MM.1S (cell line): ENCODE measurements around the gene ERFL.
A peak's percentile ranks its signal among the peaks of the same experiment; 100 is the strongest.

ENCODE experiments used
- DNase-seq: peaks from one replicate; pipeline ENCODE4 v3.0.0-alpha.2; 2015
- H2AFZ ChIP-seq: fragments of 300-600 bp; sonication (generic); 2 replicates; pipeline ENCODE4 v1.6.0; 2016; ENCODE audit warnings: antibody characterized with exemption, low read length
- H3F3A ChIP-seq: fragments of 300-600 bp; sonication (generic); 2 replicates; pipeline ENCODE4 v1.6.1; 2016; ENCODE audit warnings: mild to moderate bottlenecking, antibody characterized with exemption, low read length, moderate library complexity, mixed read lengths; ENCODE audit not compliant: insufficient read depth
- H3K27ac ChIP-seq: fragments of 300-600 bp; sonication (generic); 2 replicates; pipeline ENCODE4 v1.5.1; 2016; ENCODE audit warnings: mild to moderate bottlenecking, low read length
- H3K27me3 ChIP-seq: fragments of 300-600 bp; sonication (generic); replicated peaks from 2 replicates; pipeline ENCODE4 v1.6.0; 2016; ENCODE audit warnings: low read length; ENCODE audit not compliant: insufficient read depth
- H3K36me3 ChIP-seq: fragments of 300-600 bp; sonication (generic); replicated peaks from 2 replicates; pipeline ENCODE4 v1.6.1; 2016; ENCODE audit warnings: mild to moderate bottlenecking, low read length, mixed read lengths; ENCODE audit not compliant: insufficient read depth
- H3K4me1 ChIP-seq: fragments of 300-600 bp; sonication (generic); 2 replicates; pipeline ENCODE4 v1.6.1; 2016; ENCODE audit warnings: low read length, mixed read lengths
- H3K4me2 ChIP-seq: fragments of 300-600 bp; sonication (generic); 2 replicates; pipeline ENCODE4 v1.6.0; 2016; ENCODE audit warnings: low read depth, low read length
- H3K4me3 ChIP-seq: fragments of 300-600 bp; sonication (generic); 2 replicates; pipeline ENCODE4 v1.5.1; 2016; ENCODE audit warnings: low read length, mixed read lengths
- H3K79me2 ChIP-seq: fragments of 300-600 bp; sonication (generic); 2 replicates; pipeline ENCODE4 v1.6.1; 2016; ENCODE audit warnings: mixed run types, low read length, mixed read lengths
- H3K9ac ChIP-seq: fragments of 300-600 bp; sonication (generic); 2 replicates; pipeline ENCODE4 v1.6.1; 2016; ENCODE audit warnings: low read length, mixed read lengths
- H3K9me2 ChIP-seq: fragments of 300-600 bp; sonication (generic); replicated peaks from 2 replicates; pipeline ENCODE4 v1.6.1; 2016; ENCODE audit warnings: mild to moderate bottlenecking, low read length, mixed read lengths; ENCODE audit not compliant: insufficient read depth
- H3K9me3 ChIP-seq: fragments of 300-600 bp; sonication (generic); replicated peaks from 2 replicates; pipeline ENCODE4 v1.6.1; 2016; ENCODE audit warnings: mild to moderate bottlenecking, low read length, mixed read lengths; ENCODE audit not compliant: insufficient read depth
- H4K20me1 ChIP-seq: fragments of 300-600 bp; sonication (generic); 2 replicates; pipeline ENCODE4 v1.6.1; 2016; ENCODE audit warnings: mild to moderate bottlenecking, low read length, moderate library complexity, mixed read lengths; ENCODE audit not compliant: insufficient read depth
- EZH2 ChIP-seq: fragments of 300-600 bp; sonication (generic); optimal IDR thresholded peaks from 2 replicates; pipeline ENCODE3; 2017; ENCODE audit warnings: low read depth, mild to moderate bottlenecking, antibody characterized with exemption, low read length, mixed read lengths
- EZH2phosphoT487 ChIP-seq: fragments of 300-600 bp; sonication (generic); IDR thresholded peaks from 2 replicates; pipeline ENCODE4 v1.6.1; 2018; ENCODE audit warnings: antibody characterized with exemption, low read length
- TF ChIP-seq, protein P1 (sequence below): fragments of 300-600 bp; sonication (generic); IDR thresholded peaks from 2 replicates; pipeline ENCODE4 v1.5.1; 2016; ENCODE audit warnings: antibody characterized with exemption, low read length, mixed read lengths

ERFL gene

DNA sequence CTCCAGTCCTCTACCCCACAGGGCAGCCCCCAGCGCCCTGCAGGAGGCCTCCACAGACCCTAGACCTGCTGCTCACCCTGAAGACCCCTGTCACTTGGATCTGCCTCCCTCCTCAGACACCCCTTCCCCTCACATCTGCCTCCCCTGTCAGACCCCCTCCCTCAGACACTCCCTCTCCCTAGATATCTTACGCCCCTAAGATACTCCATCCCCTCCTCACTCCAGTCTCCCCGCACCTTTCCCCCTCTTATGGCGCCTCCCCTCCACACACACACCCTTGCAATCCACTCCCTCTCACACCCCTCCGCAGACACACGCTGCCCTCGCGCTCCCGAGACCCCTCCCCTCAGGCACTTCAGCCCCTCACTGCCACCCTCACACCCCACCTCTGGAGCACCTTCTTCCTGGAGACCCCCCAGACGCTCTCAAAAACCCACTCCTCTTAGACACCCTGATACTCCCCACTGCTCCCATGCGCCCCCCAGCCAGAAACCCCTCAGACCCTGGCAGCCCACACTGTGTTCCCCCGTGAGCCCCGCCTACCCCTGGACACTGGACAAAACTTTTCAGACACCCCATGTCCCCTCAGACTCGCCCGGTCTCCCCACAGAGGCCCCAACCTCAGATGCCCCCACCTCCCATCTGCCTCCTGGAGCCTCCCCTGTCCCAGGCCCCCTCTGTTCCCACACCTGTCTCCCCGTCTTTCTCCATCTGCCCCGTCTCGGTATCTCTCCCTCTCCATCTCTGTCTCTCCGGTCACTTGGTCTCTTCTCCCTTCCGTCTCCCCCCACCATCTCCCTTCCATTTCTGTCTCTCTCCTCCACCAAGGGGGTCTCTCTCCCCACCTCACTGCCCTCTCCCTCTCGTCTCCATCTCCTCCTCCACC is 14.5 kb downstream of the ERFL start:
- H2AFZ ChIP-seq, result no peak overlapping the region
- H3K4me2 ChIP-seq, result no peak overlapping the region
- no peaks in the 10 kb centered on the region for H3F3A ChIP-seq
- H3K4me1 ChIP-seq, result no peaks in the 10 kb centered on the region
- H3K4me3 ChIP-seq, result no peak overlapping the region
- H3K9me3 ChIP-seq, result no peaks in the 10 kb centered on the region
- H3K9me2 ChIP-seq, result no peaks in the 10 kb centered on the region
- H3K36me3 ChIP-seq, result no peaks in the 10 kb centered on the region
- H3K27ac ChIP-seq, result no peak overlapping the region
- no peak for DNase-seq
- H3K9ac ChIP-seq, result no peak overlapping the region
- peaks cover 64% of the 10 kb centered on the region for H3K27me3 ChIP-seq
- no peaks in the 10 kb centered on the region for H4K20me1 ChIP-seq
- H3K79me2 ChIP-seq, result no peaks in the 10 kb centered on the region
- no peak for TF ChIP-seq EZH2
- TF ChIP-seq, protein P1, sequence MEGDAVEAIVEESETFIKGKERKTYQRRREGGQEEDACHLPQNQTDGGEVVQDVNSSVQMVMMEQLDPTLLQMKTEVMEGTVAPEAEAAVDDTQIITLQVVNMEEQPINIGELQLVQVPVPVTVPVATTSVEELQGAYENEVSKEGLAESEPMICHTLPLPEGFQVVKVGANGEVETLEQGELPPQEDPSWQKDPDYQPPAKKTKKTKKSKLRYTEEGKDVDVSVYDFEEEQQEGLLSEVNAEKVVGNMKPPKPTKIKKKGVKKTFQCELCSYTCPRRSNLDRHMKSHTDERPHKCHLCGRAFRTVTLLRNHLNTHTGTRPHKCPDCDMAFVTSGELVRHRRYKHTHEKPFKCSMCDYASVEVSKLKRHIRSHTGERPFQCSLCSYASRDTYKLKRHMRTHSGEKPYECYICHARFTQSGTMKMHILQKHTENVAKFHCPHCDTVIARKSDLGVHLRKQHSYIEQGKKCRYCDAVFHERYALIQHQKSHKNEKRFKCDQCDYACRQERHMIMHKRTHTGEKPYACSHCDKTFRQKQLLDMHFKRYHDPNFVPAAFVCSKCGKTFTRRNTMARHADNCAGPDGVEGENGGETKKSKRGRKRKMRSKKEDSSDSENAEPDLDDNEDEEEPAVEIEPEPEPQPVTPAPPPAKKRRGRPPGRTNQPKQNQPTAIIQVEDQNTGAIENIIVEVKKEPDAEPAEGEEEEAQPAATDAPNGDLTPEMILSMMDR, result no peak
- no peak for TF ChIP-seq EZH2phosphoT487

DNA sequence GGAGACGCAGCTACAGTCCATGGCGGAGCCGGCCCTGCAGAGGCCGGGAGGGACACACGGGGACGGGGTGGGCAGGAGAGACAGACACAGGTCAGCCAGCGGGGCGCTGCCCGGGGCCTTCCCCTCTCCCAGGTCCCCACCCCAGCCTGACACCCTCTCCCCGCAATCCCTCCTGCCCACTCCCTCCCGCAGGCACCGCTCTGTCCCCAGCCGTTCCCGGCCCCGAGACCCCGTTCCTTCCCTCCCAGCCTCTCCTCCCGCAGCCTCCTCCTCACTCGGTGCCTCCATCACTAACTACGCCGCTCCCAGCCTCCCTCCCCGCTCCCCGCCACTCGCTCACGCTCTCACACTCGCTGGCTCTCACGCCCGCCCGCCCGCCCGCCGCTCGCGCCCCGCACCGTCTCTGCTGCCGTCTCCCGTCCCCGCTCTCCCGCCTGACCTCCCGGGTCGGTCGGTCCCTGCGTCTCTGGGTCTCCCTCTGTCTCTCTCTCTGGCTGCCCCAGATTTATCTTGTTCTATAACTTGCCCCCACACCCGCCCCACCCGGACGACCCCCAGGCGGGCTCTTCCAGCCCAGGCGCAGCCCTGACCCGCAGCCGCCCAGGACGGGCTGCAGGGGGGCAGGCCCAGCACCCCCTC is 15.2 kb downstream of the ERFL start:
- Histone ChIP-seq H3K27me3 (peaks cover 64% of the 10 kb centered on the region), H3K9ac (no peak overlapping the region), H3K79me2 (no peaks in the 10 kb centered on the region), H4K20me1 (no peaks in the 10 kb centered on the region), H3K9me2 (no peaks in the 10 kb centered on the region), H3F3A (no peaks in the 10 kb centered on the region), H3K36me3 (no peaks in the 10 kb centered on the region), H3K4me1 (no peaks in the 10 kb centered on the region), H3K4me2 (no peak overlapping the region), H3K9me3 (no peaks in the 10 kb centered on the region), H3K27ac (no peak overlapping the region), H2AFZ (no peak overlapping the region), H3K4me3 (no peak overlapping the region)
- TF ChIP-seq EZH2phosphoT487 (no peak), EZH2 (no peak)
- TF ChIP-seq, protein P1, result no peak
- DNase-seq, result no peak

DNA sequence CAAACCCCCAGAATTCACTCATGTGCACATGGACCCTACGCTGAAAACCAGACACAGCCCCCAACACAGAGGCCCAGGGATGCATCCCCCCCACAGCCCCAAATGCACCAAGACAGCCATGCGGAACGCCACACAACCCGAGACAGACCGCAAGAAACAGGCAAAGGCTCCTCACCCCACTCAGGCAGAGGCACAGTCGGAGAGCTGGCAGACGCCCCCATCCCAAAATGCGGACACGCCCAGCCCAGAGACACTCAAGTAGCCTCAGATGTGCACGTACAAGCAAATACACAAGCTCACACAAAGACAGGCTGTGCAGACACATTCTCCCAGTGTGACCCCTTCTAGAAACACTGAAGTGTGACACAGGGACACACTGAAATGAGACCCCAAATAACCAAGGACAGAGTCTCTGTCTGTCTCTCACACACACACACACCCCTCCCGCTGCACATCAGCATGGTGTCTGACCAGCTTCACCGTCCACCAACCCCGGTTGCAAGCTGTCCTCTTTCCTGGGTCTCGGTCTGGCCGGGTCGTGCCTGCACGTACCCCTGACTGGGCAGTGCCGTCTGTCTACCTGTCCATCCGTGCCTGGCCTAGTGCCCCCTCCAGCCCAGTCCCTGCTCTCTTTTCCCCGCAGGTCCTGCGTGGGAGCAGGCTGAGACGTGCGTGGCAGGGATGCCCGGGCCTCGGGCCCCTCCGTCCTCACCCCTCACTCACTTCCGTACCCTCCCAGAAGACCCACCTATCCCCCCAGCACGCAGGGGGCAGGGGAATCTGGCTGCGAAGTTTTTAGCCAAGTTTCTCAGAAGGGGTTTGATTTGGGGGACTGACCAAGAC is 16.1 kb downstream of the ERFL start:
- no peaks in the 10 kb centered on the region for H3K36me3 ChIP-seq
- DNase-seq, result no peak
- no peaks in the 10 kb centered on the region for H3K9me3 ChIP-seq
- no peaks in the 10 kb centered on the region for H4K20me1 ChIP-seq
- TF ChIP-seq, protein P1, result no peak
- TF ChIP-seq EZH2 (peak; percentile 80), EZH2phosphoT487 (0 out of 2 replicates have a peak, but pooled peaks have one; percentile 69)
- no peak overlapping the region for H3K27ac ChIP-seq
- H3K4me2 ChIP-seq, result no peak overlapping the region
- H3F3A ChIP-seq, result no peaks in the 10 kb centered on the region
- no peaks in the 10 kb centered on the region for H3K4me1 ChIP-seq
- no peak overlapping the region for H2AFZ ChIP-seq
- peaks cover 62% of the 10 kb centered on the region for H3K27me3 ChIP-seq
- no peaks in the 10 kb centered on the region for H3K9me2 ChIP-seq
- no peak overlapping the region for H3K9ac ChIP-seq
- no peak overlapping the region for H3K4me3 ChIP-seq
- H3K79me2 ChIP-seq, result no peaks in the 10 kb centered on the region
